IMR-90 (cell line): ENCODE measurements around the gene THRB. TPM values are rescaled to one million over a fixed set of nuclear protein-coding genes. Genes with fewer than 3 reads are reported as not detected.

Experiments used
- ATAC-seq: fragments of 200-7000 bp; cut with Tn5 transposase; 2 replicates; pipeline ENCODE4 v1.9.1; 2020; ENCODE audit warnings: low read depth, mild to moderate bottlenecking, moderate library complexity
- BruUV-seq: library from RNA; stranded (reverse); fragments of 400-500 nt; replicated peaks from 2 replicates; lab custom pipeline; 2021; lab: Mats Ljungman, UMichigan
- CTCF ChIA-PET: fragments of 300-600 bp; formaldehyde crosslinking; extraction: SDS; loops from one replicate; lab custom pipeline; 2021; ENCODE audit warnings: antibody characterized with exemption; lab: Yijun Ruan, JAX
- POLR2A ChIA-PET: fragments of 300-600 bp; sonication (Branson Sonifier 250); formaldehyde crosslinking; loops from one replicate; lab custom pipeline; 2022; ENCODE audit warnings: antibody characterized with exemption; ENCODE audit not compliant: unreplicated experiment; lab: Charles Lee
- DNase-seq: peaks from one replicate; pipeline ENCODE4 v3.0.0; 2013
- H2AFZ ChIP-seq: replicated peaks from 2 replicates; pipeline ENCODE3; 2013; ENCODE audit warnings: low read length, mild to moderate bottlenecking; ENCODE audit not compliant: poor library complexity
- H2AK5ac ChIP-seq: 2 replicates; pipeline ENCODE4 v1.6.1; 2013; ENCODE audit warnings: low read depth, low read length, inconsistent platforms
- H2AK9ac ChIP-seq: replicated peaks from 2 replicates; pipeline ENCODE3; 2013; ENCODE audit warnings: mild to moderate bottlenecking, low read depth, low read length, moderate library complexity; ENCODE audit not compliant: poor library complexity
- H2BK120ac ChIP-seq: 2 replicates; pipeline ENCODE4 v1.6.1; 2013; ENCODE audit warnings: low read depth, low read length, inconsistent platforms
- H2BK15ac ChIP-seq: 3 replicates; pipeline ENCODE4 v1.6.1; 2013; ENCODE audit warnings: low read depth, low read length, inconsistent platforms
- H2BK20ac ChIP-seq: 2 replicates; pipeline ENCODE4 v1.6.1; 2013; ENCODE audit warnings: low read depth, mild to moderate bottlenecking, inconsistent platforms, low read length, moderate library complexity
- H2BK5ac ChIP-seq: 2 replicates; pipeline ENCODE4 v1.6.1; 2013; ENCODE audit warnings: mild to moderate bottlenecking, low read depth, low read length, inconsistent platforms; ENCODE audit not compliant: poor library complexity, severe bottlenecking
- H3K14ac ChIP-seq: replicated peaks from 2 replicates; pipeline ENCODE4 v1.6.1; 2013; ENCODE audit warnings: low read depth, low read length, inconsistent platforms
- H3K18ac ChIP-seq: 2 replicates; pipeline ENCODE4 v1.6.1; 2013; ENCODE audit warnings: low read depth, low read length, control low read depth
- H3K23ac ChIP-seq: 2 replicates; pipeline ENCODE4 v1.6.1; 2013; ENCODE audit warnings: low read depth, low read length, inconsistent platforms
- H3K27ac ChIP-seq: 2 replicates; pipeline ENCODE4 v1.5.1; 2013; ENCODE audit warnings: mild to moderate bottlenecking, control low read depth, low read length; ENCODE audit not compliant: insufficient read depth
- H3K27me3 ChIP-seq: 2 replicates; pipeline ENCODE4 v1.6.1; 2013; ENCODE audit warnings: low read length; ENCODE audit not compliant: control insufficient read depth, insufficient read depth
- H3K36me3 ChIP-seq: 2 replicates; pipeline ENCODE4 v1.6.1; 2013; ENCODE audit warnings: low read length, mixed read lengths; ENCODE audit not compliant: control insufficient read depth, insufficient read depth
- H3K4ac ChIP-seq: 2 replicates; pipeline ENCODE4 v1.6.1; 2013; ENCODE audit warnings: low read depth, low read length, inconsistent platforms
- H3K4me1 ChIP-seq: 2 replicates; pipeline ENCODE4 v1.6.1; 2013; ENCODE audit warnings: low read length, mixed read lengths; ENCODE audit not compliant: control insufficient read depth, insufficient read depth
- H3K4me2 ChIP-seq: 2 replicates; pipeline ENCODE4 v1.6.1; 2013; ENCODE audit warnings: low read depth, mild to moderate bottlenecking, control low read depth, low read length, moderate library complexity
- H3K4me3 ChIP-seq: 2 replicates; pipeline ENCODE4 v1.5.1; 2013; ENCODE audit warnings: low read depth, mild to moderate bottlenecking, control low read depth, low read length, moderate library complexity; ENCODE audit not compliant: insufficient read depth
- H3K56ac ChIP-seq: 2 replicates; pipeline ENCODE4 v1.6.1; 2013; ENCODE audit warnings: low read length, inconsistent platforms; ENCODE audit not compliant: insufficient read depth; ENCODE audit errors: extremely low read depth
- H3K79me1 ChIP-seq, 2 experiments: 2 replicates each; pipeline ENCODE4 v1.6.1; 2013; ENCODE audit warnings: low read length in 2 of 2, inconsistent platforms in 1 of 2, low read depth in 1 of 2
- H3K9ac ChIP-seq: 2 replicates; pipeline ENCODE4 v1.6.1; 2013; ENCODE audit warnings: low read depth, low read length, control low read depth
- H3K9me1 ChIP-seq: 2 replicates; pipeline ENCODE4 v1.6.1; 2013; ENCODE audit warnings: low read length, inconsistent platforms; ENCODE audit not compliant: insufficient read depth
- H3K9me3 ChIP-seq: 2 replicates; pipeline ENCODE4 v1.6.1; 2013; ENCODE audit warnings: low read length; ENCODE audit not compliant: control insufficient read depth, insufficient read depth
- H4K20me1 ChIP-seq: 2 replicates; pipeline ENCODE4 v1.6.1; 2013; ENCODE audit warnings: low read length, inconsistent platforms; ENCODE audit not compliant: insufficient read depth
- H4K5ac ChIP-seq: 2 replicates; pipeline ENCODE4 v1.6.1; 2013; ENCODE audit warnings: mild to moderate bottlenecking, low read depth, low read length, control low read depth
- H4K8ac ChIP-seq, 2 experiments: 2 replicates each; pipeline ENCODE4 v1.6.1; 2013; ENCODE audit warnings: low read depth in 2 of 2, low read length in 2 of 2, control low read depth in 1 of 2, inconsistent platforms in 1 of 2
- H4K91ac ChIP-seq: 2 replicates; pipeline ENCODE4 v1.6.1; 2013; ENCODE audit warnings: low read depth, low read length, inconsistent platforms; ENCODE audit not compliant: insufficient read depth
- BHLHE40 ChIP-seq: fragments of 150-350 bp; IDR thresholded peaks from 2 replicates; pipeline ENCODE4 v1.6.1; 2016; ENCODE audit warnings: mild to moderate bottlenecking, low read depth, low read length
- CEBPB ChIP-seq: IDR thresholded peaks from 2 replicates; pipeline ENCODE4 v1.6.1; 2012; ENCODE audit warnings: low read depth, low read length, improper control_type of control experiment
- CHD1 ChIP-seq: IDR thresholded peaks from 2 replicates; pipeline ENCODE4 v1.6.1; 2012; ENCODE audit warnings: low read depth, low read length, improper control_type of control experiment
- FOS ChIP-seq: fragments of 150-350 bp; IDR thresholded peaks from 2 replicates; pipeline ENCODE4 v1.6.1; 2016; ENCODE audit warnings: low read depth, low read length
- MAFK ChIP-seq: IDR thresholded peaks from 2 replicates; pipeline ENCODE4 v1.6.1; 2012; ENCODE audit warnings: low read depth, low read length, improper control_type of control experiment
- MAZ ChIP-seq: IDR thresholded peaks from 2 replicates; pipeline ENCODE4 v1.6.1; 2012; ENCODE audit warnings: low read depth, mild to moderate bottlenecking, low read length, improper control_type of control experiment, moderate library complexity, borderline replicate concordance
- MXI1 ChIP-seq: IDR thresholded peaks from 2 replicates; pipeline ENCODE4 v1.6.1; 2012; ENCODE audit warnings: low read depth, mild to moderate bottlenecking, low read length, moderate library complexity, borderline replicate concordance
- NFE2L2 ChIP-seq: fragments of 150-350 bp; IDR thresholded peaks from 2 replicates; pipeline ENCODE4 v1.6.1; 2016; ENCODE audit warnings: low read depth, mild to moderate bottlenecking, low read length
- POLR2A ChIP-seq: IDR thresholded peaks from 2 replicates; pipeline ENCODE4 v1.6.1; 2012; ENCODE audit warnings: mild to moderate bottlenecking, low read depth, low read length
- RAD21 ChIP-seq: IDR thresholded peaks from 2 replicates; pipeline ENCODE4 v1.6.1; 2012; ENCODE audit warnings: low read length, improper control_type of control experiment
- RCOR1 ChIP-seq: IDR thresholded peaks from 2 replicates; pipeline ENCODE4 v1.6.1; 2012; ENCODE audit warnings: mild to moderate bottlenecking, low read length, improper control_type of control experiment; ENCODE audit not compliant: insufficient replicate concordance
- RFX5 ChIP-seq: IDR thresholded peaks from 2 replicates; pipeline ENCODE4 v1.8.0; 2012; ENCODE audit warnings: low read depth, mild to moderate bottlenecking, low read length, moderate library complexity
- SMC3 ChIP-seq: fragments of 150-350 bp; IDR thresholded peaks from 2 replicates; pipeline ENCODE4 v1.6.1; 2016; ENCODE audit warnings: low read depth, mild to moderate bottlenecking, antibody characterized with exemption, low read length, moderate library complexity
- WGBS, 2 experiments: methylation state at CpG; one replicate each; pipeline versions ENCODE4 v1.1.5 to v1.1.7; 2013; ENCODE audit warnings: missing lambda C conversion rate in 2 of 2; ENCODE audit not compliant: insufficient read length in 1 of 2; ENCODE audit errors: extremely low coverage in 2 of 2; 5-methylcytosine and 5-hydroxymethylcytosine counted together
- dilution Hi-C: fragments of 300-500 bp; cut with HindIII; formaldehyde crosslinking; loops from one replicate; pipeline ENCODE4 v1.14.3; 2018; ENCODE audit warnings: low sequenced_read_pairs; ENCODE audit not compliant: unreplicated experiment
- in situ Hi-C: fragments of 300-500 bp; cut with MboI; formaldehyde crosslinking; loops from 3 replicates; pipeline ENCODE4 v1.14.3; 2019; ENCODE audit warnings: low sequenced_read_pairs, inconsistent platforms, mixed read lengths
- intact Hi-C: fragments of 100-400 bp; cut with micrococcal nuclease; formaldehyde crosslinking; loops from 2 replicates; pipeline ENCODE4 v1.10.0; 2022
- polyA plus RNA-seq, 3 experiments: library from polyadenylated mRNA; depleted of rRNA; stranded (reverse); fragments of >200 nt; gene quantifications; 2 replicates each; pipeline ENCODE4 v1.2.3, GENCODE V29; 2012; ENCODE audit warnings: low replicate concordance in 1 of 3
- total RNA-seq: library from RNA; depleted of rRNA; stranded (reverse); fragments of >200 nt; gene quantifications from 2 replicates; pipeline ENCODE4 v1.2.3, GENCODE V29; 2012
- TF ChIP-seq, protein P1 (sequence below): fragments of 150-350 bp; IDR thresholded peaks from 2 replicates; pipeline ENCODE4 v1.6.1; 2017; ENCODE audit warnings: mild to moderate bottlenecking, antibody characterized with exemption, low read length, low read depth
- TF ChIP-seq, protein P2 (sequence below): conservative IDR thresholded peaks from 2 replicates; pipeline ENCODE4 v1.5.1; 2012; ENCODE audit warnings: mild to moderate bottlenecking, low read depth, low read length, improper control_type of control experiment
- TF ChIP-seq, protein P3 (sequence below): fragments of 150-350 bp; IDR thresholded peaks from 2 replicates; pipeline ENCODE4 v1.6.1; 2016; ENCODE audit warnings: low read depth, mild to moderate bottlenecking, low read length, moderate library complexity, borderline replicate concordance

The THRB gene
- total and polyA plus RNA-seq, 2 of the 4 experiments (the other 2 are of a cell fraction) = under 0.01 TPM; not detected in 1

DNA sequence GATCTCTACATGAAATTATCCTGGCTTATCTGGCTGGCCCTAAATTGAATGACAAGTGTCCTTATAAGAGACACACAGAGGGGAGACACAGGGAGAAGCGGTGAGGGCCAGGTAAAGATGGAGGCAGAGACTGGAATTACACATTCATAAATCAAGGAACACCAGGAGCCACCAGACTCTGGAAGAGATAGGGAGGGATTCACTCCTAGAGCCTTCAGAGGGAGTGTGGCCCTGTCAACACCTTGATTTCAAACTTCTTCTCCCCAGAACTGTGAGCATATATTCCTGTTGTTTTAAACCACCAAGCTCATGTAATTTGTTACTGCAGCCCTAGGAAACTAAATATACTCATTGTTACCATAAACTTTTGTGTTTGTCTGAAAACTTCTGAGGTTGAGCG is 193.7 kb downstream of the THRB start:
- CTCF ChIA-PET = no interaction called here
- H3K9me1 ChIP-seq = no peaks in the 10 kb centered on the region; the same call in 1 of the 2 replicates

More for the DNA sequence above, 193.7 kb downstream of the THRB start:
- Histone ChIP-seq H3K9ac (no peak overlapping the region), H4K5ac (no peak overlapping the region), H2AK5ac (no peak overlapping the region), H3K27ac (no peak overlapping the region), H3K27me3 (no peaks in the 10 kb centered on the region), H3K18ac (no peak overlapping the region), H2AK9ac (no peak overlapping the region), H3K56ac (no peak overlapping the region), H2BK15ac (no peak overlapping the region), H3K4me1 (no peaks in the 10 kb centered on the region), H4K91ac (no peak overlapping the region), H3K23ac (no peak overlapping the region), H3K4ac (no peak overlapping the region), H2BK120ac (no peak overlapping the region), H3K4me3 (no peak overlapping the region), H3K9me3 (no peaks in the 10 kb centered on the region), H3K36me3 (no peaks in the 10 kb centered on the region), H2BK5ac (no peak overlapping the region), H3K14ac (no peak overlapping the region), H2BK20ac (no peak overlapping the region), H4K20me1 (no peaks in the 10 kb centered on the region), H4K8ac (no peak overlapping the region), H3K79me1 (no peaks in the 10 kb centered on the region), H3K4me2 (no peak overlapping the region), H2AFZ (no peak overlapping the region)
- POLR2A ChIA-PET = no interaction called here
- no CpG with 5 or more reads among the region's 2 CpGs for WGBS, 2 experiments
- no TSS peak for BruUV-seq
- ATAC-seq (no peak), DNase-seq (no peak)
- intact Hi-C loops = no loop called here
- dilution Hi-C loops = no loop called here
- in situ Hi-C loops = no loop called here
- TF ChIP-seq, protein P1, sequence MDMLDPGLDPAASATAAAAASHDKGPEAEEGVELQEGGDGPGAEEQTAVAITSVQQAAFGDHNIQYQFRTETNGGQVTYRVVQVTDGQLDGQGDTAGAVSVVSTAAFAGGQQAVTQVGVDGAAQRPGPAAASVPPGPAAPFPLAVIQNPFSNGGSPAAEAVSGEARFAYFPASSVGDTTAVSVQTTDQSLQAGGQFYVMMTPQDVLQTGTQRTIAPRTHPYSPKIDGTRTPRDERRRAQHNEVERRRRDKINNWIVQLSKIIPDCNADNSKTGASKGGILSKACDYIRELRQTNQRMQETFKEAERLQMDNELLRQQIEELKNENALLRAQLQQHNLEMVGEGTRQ = no peak
- TF ChIP-seq MXI1 (no peak), NFE2L2 (no peak), SMC3 (no peak), RAD21 (no peak), MAFK (no peak), BHLHE40 (no peak), CEBPB (no peak), FOS (no peak), MAZ (no peak), POLR2A (no peak), RCOR1 (no peak), RFX5 (no peak), CHD1 (no peak)
- TF ChIP-seq, protein P2, sequence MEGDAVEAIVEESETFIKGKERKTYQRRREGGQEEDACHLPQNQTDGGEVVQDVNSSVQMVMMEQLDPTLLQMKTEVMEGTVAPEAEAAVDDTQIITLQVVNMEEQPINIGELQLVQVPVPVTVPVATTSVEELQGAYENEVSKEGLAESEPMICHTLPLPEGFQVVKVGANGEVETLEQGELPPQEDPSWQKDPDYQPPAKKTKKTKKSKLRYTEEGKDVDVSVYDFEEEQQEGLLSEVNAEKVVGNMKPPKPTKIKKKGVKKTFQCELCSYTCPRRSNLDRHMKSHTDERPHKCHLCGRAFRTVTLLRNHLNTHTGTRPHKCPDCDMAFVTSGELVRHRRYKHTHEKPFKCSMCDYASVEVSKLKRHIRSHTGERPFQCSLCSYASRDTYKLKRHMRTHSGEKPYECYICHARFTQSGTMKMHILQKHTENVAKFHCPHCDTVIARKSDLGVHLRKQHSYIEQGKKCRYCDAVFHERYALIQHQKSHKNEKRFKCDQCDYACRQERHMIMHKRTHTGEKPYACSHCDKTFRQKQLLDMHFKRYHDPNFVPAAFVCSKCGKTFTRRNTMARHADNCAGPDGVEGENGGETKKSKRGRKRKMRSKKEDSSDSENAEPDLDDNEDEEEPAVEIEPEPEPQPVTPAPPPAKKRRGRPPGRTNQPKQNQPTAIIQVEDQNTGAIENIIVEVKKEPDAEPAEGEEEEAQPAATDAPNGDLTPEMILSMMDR = no peak
- TF ChIP-seq, protein P3, sequence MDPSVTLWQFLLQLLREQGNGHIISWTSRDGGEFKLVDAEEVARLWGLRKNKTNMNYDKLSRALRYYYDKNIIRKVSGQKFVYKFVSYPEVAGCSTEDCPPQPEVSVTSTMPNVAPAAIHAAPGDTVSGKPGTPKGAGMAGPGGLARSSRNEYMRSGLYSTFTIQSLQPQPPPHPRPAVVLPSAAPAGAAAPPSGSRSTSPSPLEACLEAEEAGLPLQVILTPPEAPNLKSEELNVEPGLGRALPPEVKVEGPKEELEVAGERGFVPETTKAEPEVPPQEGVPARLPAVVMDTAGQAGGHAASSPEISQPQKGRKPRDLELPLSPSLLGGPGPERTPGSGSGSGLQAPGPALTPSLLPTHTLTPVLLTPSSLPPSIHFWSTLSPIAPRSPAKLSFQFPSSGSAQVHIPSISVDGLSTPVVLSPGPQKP = no peak
